Endothelial cell (in vitro differentiated cells): Measurements from ENCODE around the gene SPP2. TPM values are rescaled to one million over a fixed set of nuclear protein-coding genes. Genes with fewer than 3 reads are reported as not detected.

ENCODE experiments used
- DNase-seq: peaks from one replicate; pipeline ENCODE4 v3.0.0; 2021; ENCODE audit warnings: low spot score
- H3K27ac Mint-ChIP-seq: one replicate; pipeline ENCODE4 v1.8.0; 2021; ENCODE audit warnings: mixed read lengths, inconsistent platforms; ENCODE audit not compliant: unreplicated experiment
- H3K27me3 Mint-ChIP-seq: one replicate; pipeline ENCODE4 v1.8.0; 2021; ENCODE audit warnings: mild to moderate bottlenecking, moderate library complexity, mixed read lengths, inconsistent platforms; ENCODE audit not compliant: unreplicated experiment
- H3K36me3 Mint-ChIP-seq: one replicate; pipeline ENCODE4 v1.8.0; 2021; ENCODE audit warnings: mild to moderate bottlenecking, low read depth, mixed read lengths, inconsistent platforms; ENCODE audit not compliant: unreplicated experiment
- H3K4me1 Mint-ChIP-seq: one replicate; pipeline ENCODE4 v1.8.0; 2021; ENCODE audit warnings: mild to moderate bottlenecking, mixed read lengths, inconsistent platforms; ENCODE audit not compliant: unreplicated experiment
- H3K4me3 Mint-ChIP-seq: one replicate; pipeline ENCODE4 v1.8.0; 2021; ENCODE audit warnings: mild to moderate bottlenecking, mixed read lengths, inconsistent platforms; ENCODE audit not compliant: unreplicated experiment
- H3K9me3 Mint-ChIP-seq: one replicate; pipeline ENCODE4 v1.8.0; 2021; ENCODE audit warnings: mixed read lengths, inconsistent platforms; ENCODE audit not compliant: unreplicated experiment
- CTCF ChIP-seq: fragments of 200-600 bp; sonication (generic); IDR thresholded peaks from one replicate; pipeline ENCODE4 v1.5.0; 2021; ENCODE audit warnings: antibody characterized with exemption; ENCODE audit not compliant: unreplicated experiment
- total RNA-seq: library from RNA; stranded (reverse); fragmentation: NEBNext Ultra II Directional; extraction: Animal tissue kit (Norgen Biotek cat#: 25700); gene quantifications from one replicate; pipeline ENCODE4 v1.2.1, GENCODE V29; 2021; ENCODE audit not compliant: unreplicated experiment

Gene SPP2
- total RNA-seq, 1 donor from 2014 or later = not detected

GRCh38 chr2:234020332-234020731 is 30.2 kb upstream of the SPP2 start:
- H3K4me1 Mint-ChIP-seq = no peaks in the 10 kb centered on the region
- DNase-seq = no peak
- no peak overlapping the region for H3K27ac Mint-ChIP-seq
- no peak overlapping the region for H3K4me3 Mint-ChIP-seq
- H3K9me3 Mint-ChIP-seq = peaks cover 4% of the 10 kb centered on the region
- no peak for TF ChIP-seq CTCF
- peaks cover 3% of the 10 kb centered on the region for H3K27me3 Mint-ChIP-seq
- peaks cover 8% of the 10 kb centered on the region for H3K36me3 Mint-ChIP-seq

GRCh38 chr2:234022424-234022823 is 28.1 kb upstream of the SPP2 start:
- Mint-ChIP-seq H3K4me1 (peaks cover 15% of the 10 kb centered on the region), H3K27me3 (peaks cover 3% of the 10 kb centered on the region), H3K36me3 (peaks cover 8% of the 10 kb centered on the region), H3K27ac (no peak overlapping the region), H3K9me3 (peaks cover 4% of the 10 kb centered on the region), H3K4me3 (no peak overlapping the region)
- TF ChIP-seq CTCF = no peak
- no peak for DNase-seq

- peaks cover 23% of the 10 kb centered on the region for H3K4me1 Mint-ChIP-seq
- no peak overlapping the region for H3K27ac Mint-ChIP-seq
- peaks cover 8% of the 10 kb centered on the region for H3K36me3 Mint-ChIP-seq
- peaks cover 4% of the 10 kb centered on the region for H3K27me3 Mint-ChIP-seq
- peaks cover 4% of the 10 kb centered on the region for H3K9me3 Mint-ChIP-seq
- DNase-seq = no peak
- no peak for TF ChIP-seq CTCF
- no peak overlapping the region for H3K4me3 Mint-ChIP-seq
Observed at GRCh38 chr2:234024304-234024703, 26.2 kb upstream of the SPP2 start.

GRCh38 chr2:234025466-234025865 is 25.0 kb upstream of the SPP2 start:
- no peak for TF ChIP-seq CTCF
- no peak overlapping the region for H3K4me3 Mint-ChIP-seq
- peaks cover 23% of the 10 kb centered on the region for H3K4me1 Mint-ChIP-seq
- peaks cover 4% of the 10 kb centered on the region for H3K9me3 Mint-ChIP-seq
- peaks cover 4% of the 10 kb centered on the region for H3K27me3 Mint-ChIP-seq
- no peak overlapping the region for H3K27ac Mint-ChIP-seq
- peaks cover 8% of the 10 kb centered on the region for H3K36me3 Mint-ChIP-seq
- no peak for DNase-seq

- Mint-ChIP-seq H3K9me3 (peaks cover 4% of the 10 kb centered on the region), H3K27ac (no peak overlapping the region), H3K4me1 (peaks cover 23% of the 10 kb centered on the region), H3K36me3 (peaks cover 8% of the 10 kb centered on the region), H3K4me3 (no peak overlapping the region), H3K27me3 (peaks cover 6% of the 10 kb centered on the region)
- DNase-seq = no peak
- no peak for TF ChIP-seq CTCF
Observed at GRCh38 chr2:234025891-234026401, 24.6 kb upstream of the SPP2 start.
